Esophagus (tissue), 2 donors: ENCODE results near the gene PBX4. TPM values are rescaled to one million over a fixed set of nuclear protein-coding genes. Genes with fewer than 3 reads are reported as not detected.

Experiments
- polyA plus RNA-seq, 2 donors: library from polyadenylated mRNA; stranded (reverse); fragments of 200-250 nt; gene quantifications; one replicate each; pipeline ENCODE4 v1.2.3, GENCODE V29; 2013
- donor health status: healthy with polysubstance abuse.
- donor health status: Bipolar disorder and iron deficiency.

The PBX4 gene
- polyA plus RNA-seq, 2 donors, result 1.4 to 3.9 TPM

Other genes with a start within 250 kb of the PBX4 start
- gene GATAD2A, start 213.0 kb downstream of the PBX4 start, polyA plus RNA-seq, result 10 to 100 TPM; 13.9 to 21.0 TPM
- 1 to 10 TPM; 1.0 to 1.2 TPM for gene TSSK6, start 103.1 kb downstream of the PBX4 start, polyA plus RNA-seq
- gene NDUFA13, start 102.5 kb downstream of the PBX4 start, polyA plus RNA-seq, result 100 to 1,000 TPM; 273 to 353 TPM
- gene YJEFN3, start 89.8 kb downstream of the PBX4 start, polyA plus RNA-seq, result 1 to 10 TPM; 1.6 to 7.3 TPM
- under 1 TPM; 0.01 to 0.02 TPM for gene CILP2, start 80.4 kb downstream of the PBX4 start, polyA plus RNA-seq
- 10 to 100 TPM in 1 of 2 donors, 1 to 10 TPM in 1; 8.3 to 10.3 TPM for gene LPAR2, start 9.5 kb upstream of the PBX4 start, polyA plus RNA-seq
- gene GMIP, start 25.0 kb upstream of the PBX4 start, polyA plus RNA-seq, result 10 to 100 TPM in 1 of 2 donors, 1 to 10 TPM in 1; 6.3 to 10.5 TPM
- gene ATP13A1, start 45.0 kb upstream of the PBX4 start, polyA plus RNA-seq, result 10 to 100 TPM; 29.2 to 39.8 TPM
- 10 to 100 TPM; 10.4 to 12.2 TPM for gene ZNF101, start 50.2 kb upstream of the PBX4 start, polyA plus RNA-seq
- gene ZNF14, start 114.4 kb upstream of the PBX4 start, polyA plus RNA-seq, result 1 to 10 TPM; 2.2 to 2.3 TPM
- gene ZNF506, start 203.1 kb upstream of the PBX4 start, polyA plus RNA-seq, result 1 to 10 TPM; 3.4 to 5.1 TPM
- gene ZNF253, start 247.2 kb upstream of the PBX4 start, polyA plus RNA-seq, result 1 to 10 TPM; 1.5 to 1.8 TPM